ENCODE results near the gene KIAA0825. TPM values are rescaled to one million over a fixed set of nuclear protein-coding genes. Genes with fewer than 3 reads are reported as not detected.
A peak's percentile ranks its signal among the peaks of the same experiment; 100 is the strongest.

Gene KIAA0825
- total and polyA plus RNA-seq, 2 of the 8 experiments (the other 6 are each of a cell fraction or from before 2014, with no cell fraction given), result 0.60 to 1.0 TPM

DNA sequence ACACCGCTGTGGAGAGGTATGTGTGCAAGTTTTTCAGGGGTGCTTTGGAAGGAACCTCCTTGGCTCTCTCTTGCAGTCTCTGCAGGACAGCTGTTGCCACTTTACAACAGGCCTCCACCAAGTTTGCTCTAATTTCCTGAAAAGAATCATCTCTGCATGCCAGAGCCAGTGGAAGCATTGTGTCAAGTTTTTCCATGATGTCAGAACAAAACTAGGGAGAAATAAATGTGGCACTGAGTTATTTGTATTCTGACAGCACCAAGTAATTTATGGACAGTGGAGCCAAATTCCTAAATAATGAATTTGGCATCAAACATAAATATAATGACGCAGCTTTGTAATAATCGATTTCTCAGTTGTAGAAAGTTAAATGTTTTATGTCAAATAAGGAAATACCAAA is 146.9 kb downstream of the KIAA0825 start:
- H3K18ac ChIP-seq (ENCODE audit: extremely low read depth, low read length), result no peak overlapping the region
- POLR2A ChIA-PET (ENCODE audit: partially characterized antibody), result no interaction called here
- CTCF ChIA-PET (ENCODE audit: partially characterized antibody), result no interaction called here
- H3K56ac ChIP-seq (replicated peaks; ENCODE audit: insufficient read length, low read depth, low read length), result no peak overlapping the region
- H4K91ac ChIP-seq (replicated peaks; ENCODE audit: insufficient read length, low read length), result no peak overlapping the region
- no peaks in the 10 kb centered on the region for H3K79me1 ChIP-seq (ENCODE audit: low read depth, low read length)
- H3K23ac ChIP-seq (ENCODE audit: insufficient read length), result no peak overlapping the region
- H3K23me2 ChIP-seq (ENCODE audit: low read depth, low read length), result no peaks in the 10 kb centered on the region
- no peaks in the 10 kb centered on the region for H3K79me2 ChIP-seq (ENCODE audit: control insufficient read depth in 1 of 2, insufficient read depth in 2 of 2, low read length in 2 of 2)
- H2AFZ ChIP-seq (ENCODE audit: low read length), result no peak overlapping the region
- H3K14ac ChIP-seq (ENCODE audit: insufficient read length), result no peak overlapping the region
- DNase-seq (ENCODE audit: low read depth in 1 of 2, low spot score in 2 of 2), result no peak
- FAIRE-seq, result peak; percentile 32
- H3K9me3 ChIP-seq (ENCODE audit: insufficient read depth in 2 of 2, low read depth in 1 of 2, low read length in 1 of 2), result no peaks in the 10 kb centered on the region
- H3K36me3 ChIP-seq (ENCODE audit: control insufficient read depth in 2 of 4, insufficient read depth in 4 of 4, low read length in 3 of 4), result no peaks in the 10 kb centered on the region
- no peak overlapping the region for H4K5ac ChIP-seq (ENCODE audit: insufficient read length, low read depth, low read length)
- no peak overlapping the region for H4K8ac ChIP-seq (ENCODE audit: extremely low read depth, insufficient read depth, low read length)
- no peak overlapping the region for H2BK5ac ChIP-seq (ENCODE audit: low read depth, low read length)
- WGBS, 2 experiments (ENCODE audit: extremely low coverage in 1 of 2, insufficient coverage in 1 of 2, insufficient read length in 1 of 2, insufficient replicate concordance in 2 of 2, low coverage in 1 of 2, low lambda C conversion rate in 2 of 2, missing lambda C conversion rate in 1 of 2), result 93% methylated on average over 3 of the region's 3 CpGs; no CpG with 5 or more reads in 1 of the 2 experiments
- no peak overlapping the region for H2BK120ac ChIP-seq (replicated peaks; ENCODE audit: low read depth, low read length)
- no peak overlapping the region for H3K4me2 ChIP-seq (ENCODE audit: insufficient read depth in 1 of 2, low read depth in 2 of 2, low read length in 2 of 2)
- no peak overlapping the region for H2BK20ac ChIP-seq (ENCODE audit: low read length)
- H2BK15ac ChIP-seq (ENCODE audit: low read length), result no peak overlapping the region
- no peak for TF ChIP-seq TEAD4 (IDR thresholded peaks at IDR 0.05; ENCODE audit: low read depth, low read length)
- no peak for TF ChIP-seq SP4 (IDR thresholded peaks at IDR 0.05; ENCODE audit: low read length)
- no peak for TF ChIP-seq KDM1A (IDR thresholded peaks at IDR 0.05; ENCODE audit: borderline replicate concordance, low read length)
- no peak for TF ChIP-seq RFX5 (IDR thresholded peaks at IDR 0.05; ENCODE audit: borderline replicate concordance, low read depth, low read length)
- no peak for TF ChIP-seq EP300 (IDR thresholded peaks at IDR 0.05; ENCODE audit: borderline replicate concordance in 1 of 2, low read depth in 2 of 2, low read length in 2 of 2)
- TF ChIP-seq POU5F1 (IDR thresholded peaks at IDR 0.05; ENCODE audit: low read depth, low read length), result no peak
- TF ChIP-seq SIN3A (conservative IDR thresholded peaks at IDR 0.05 in 1 of 2, IDR thresholded peaks at IDR 0.05 in 1 of 2; ENCODE audit: low read depth in 1 of 2, low read length in 2 of 2), result no peak
- TF ChIP-seq SIX5 (IDR thresholded peaks at IDR 0.05; ENCODE audit: low read depth, low read length), result no peak
- H3K9ac ChIP-seq (replicated peaks in 1 of 4; ENCODE audit: extremely low read depth in 1 of 4, low read depth in 3 of 4, low read length in 3 of 4), result no peak overlapping the region
- H3K27me3 ChIP-seq (replicated peaks in 1 of 4; ENCODE audit: control insufficient read depth in 3 of 4, extremely low read depth in 1 of 4, insufficient read depth in 3 of 4, low read length in 3 of 4), result no peaks in the 10 kb centered on the region
- no peak overlapping the region for H3K4me3 ChIP-seq (ENCODE audit: extremely low read depth in 1 of 4, insufficient read depth in 2 of 4, low read depth in 3 of 4, low read length in 4 of 4)
- H2AK5ac ChIP-seq (ENCODE audit: low read depth, low read length), result no peak overlapping the region
- no peak overlapping the region for H3K4ac ChIP-seq (replicated peaks; ENCODE audit: insufficient read length, low read depth, low read length)
- no peak overlapping the region for H2BK12ac ChIP-seq (ENCODE audit: low read depth, low read length)
- H3K27ac ChIP-seq (ENCODE audit: low read depth, low read length), result no peak overlapping the region
- H3K4me1 ChIP-seq (replicated peaks in 1 of 4; ENCODE audit: control insufficient read depth in 3 of 4, insufficient read depth in 4 of 4, low read length in 3 of 4), result no peaks in the 10 kb centered on the region
- no peaks in the 10 kb centered on the region for H4K20me1 ChIP-seq (replicated peaks in 1 of 2; ENCODE audit: control insufficient read depth in 1 of 2, insufficient read depth in 2 of 2, low read length in 2 of 2)
